Suprapubic skin (tissue), 4 donors: ENCODE data around the gene MAPK7. TPM values are rescaled to one million over a fixed set of nuclear protein-coding genes. Genes with fewer than 3 reads are reported as not detected.

Source experiments
- DNase-seq, 2 donors: peaks; one replicate each; pipeline ENCODE4 v3.0.0-alpha.2; 2019; ENCODE audit warnings: low spot score in 2 of 2
- H3K27ac ChIP-seq: fragments of 200-600 bp; sonication (generic); one replicate; pipeline ENCODE4 v1.5.1; 2019
- H3K27me3 ChIP-seq: fragments of 200-600 bp; sonication (generic); one replicate; pipeline ENCODE4 v1.5.1; 2019
- H3K36me3 ChIP-seq: fragments of 200-600 bp; sonication (generic); one replicate; pipeline ENCODE4 v1.5.1; 2019
- H3K4me1 ChIP-seq: fragments of 200-600 bp; sonication (generic); one replicate; pipeline ENCODE4 v1.5.1; 2019
- H3K4me3 ChIP-seq: fragments of 200-600 bp; sonication (generic); one replicate; pipeline ENCODE4 v1.5.1; 2019; ENCODE audit warnings: mild to moderate bottlenecking
- H3K9me3 ChIP-seq: fragments of 200-600 bp; sonication (generic); one replicate; pipeline ENCODE4 v1.5.1; 2019
- CTCF ChIP-seq, 2 donors: fragments of 200-600 bp in 1 of 2; fragments of 450-650 bp in 1 of 2; sonication (generic) in 1 of 2; IDR thresholded peaks; one replicate each; pipeline ENCODE4 v1.5.1; 2016 to 2019; ENCODE audit warnings: antibody characterized with exemption in 2 of 2, mild to moderate bottlenecking in 1 of 2, moderate library complexity in 1 of 2
- EP300 ChIP-seq: sonication (generic); formaldehyde crosslinking; IDR thresholded peaks from one replicate; pipeline ENCODE4 v1.6.1; 2017; ENCODE audit warnings: antibody characterized with exemption
- POLR2A ChIP-seq, 2 donors: fragments of 450-650 bp; IDR thresholded peaks; one replicate each; pipeline ENCODE4 v1.6.1; 2017; ENCODE audit warnings: antibody characterized with exemption in 2 of 2, mild to moderate bottlenecking in 2 of 2, moderate library complexity in 2 of 2
- POLR2AphosphoS5 ChIP-seq, 3 donors: sonication (generic); formaldehyde crosslinking; IDR thresholded peaks; one replicate each; pipeline ENCODE4 v1.6.1; 2017; ENCODE audit warnings: antibody characterized with exemption in 3 of 3
- WGBS: methylation state at CpG from one replicate; pipeline ENCODE4 v1.1.5; 2018; 5-methylcytosine and 5-hydroxymethylcytosine counted together
- total RNA-seq, 4 donors: library from RNA; depleted of rRNA; stranded (reverse); fragments of >200 nt; gene quantifications; one replicate each; pipeline ENCODE4 v1.1.0, GENCODE V29; 2016

MAPK7 gene
- total RNA-seq, 4 donors from 2014 or later, result 30.9 to 47.1 (median 43.6) TPM

DNA sequence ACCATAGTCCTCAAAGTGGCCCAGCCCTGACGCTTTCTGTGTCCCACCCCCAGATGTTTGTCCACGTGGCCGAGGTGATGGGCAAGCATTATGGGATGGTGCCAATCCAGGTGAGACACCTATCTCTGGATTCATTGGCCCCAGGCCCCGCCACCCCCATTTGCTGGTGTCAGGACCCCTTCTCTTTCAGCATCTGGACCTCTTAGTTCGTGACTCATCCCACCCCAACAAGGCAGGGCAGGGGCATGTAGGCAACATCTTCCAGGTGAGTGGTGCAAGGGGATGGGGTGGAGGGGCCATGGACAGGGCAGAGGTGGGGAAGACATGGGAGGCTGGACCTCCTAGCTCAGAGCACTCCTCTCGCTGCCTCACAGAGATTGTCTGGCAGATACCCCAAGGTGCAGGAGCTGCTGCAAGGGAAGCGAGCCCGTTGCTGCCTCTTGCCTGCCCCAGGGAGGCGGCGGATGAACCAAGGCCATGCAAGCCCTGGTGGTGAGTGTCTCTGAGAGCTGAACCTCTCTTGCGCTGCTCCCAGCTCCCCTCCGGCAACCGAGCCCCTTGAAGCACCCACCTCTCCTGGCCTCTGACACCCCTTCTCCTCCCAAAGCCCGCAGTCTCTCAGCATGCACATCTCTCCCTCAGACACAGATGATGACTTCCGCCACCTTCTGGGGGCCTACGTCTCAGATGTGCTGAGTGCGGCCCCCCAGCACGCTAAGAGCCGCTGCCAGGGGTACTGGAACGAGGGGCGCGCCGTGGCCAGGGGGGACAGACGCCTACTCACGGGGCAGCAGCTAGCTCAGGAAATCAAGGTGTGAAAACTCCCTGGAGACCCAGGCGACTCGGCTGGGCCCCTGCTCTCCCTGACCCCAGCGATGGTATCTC lies 36.3 kb downstream of the MAPK7 start:
- H3K36me3 ChIP-seq, result no peaks in the 10 kb centered on the region
- no peaks in the 10 kb centered on the region for H3K9me3 ChIP-seq
- no peaks in the 10 kb centered on the region for H3K27me3 ChIP-seq
- H3K27ac ChIP-seq, result no peak overlapping the region
- peaks cover 13% of the 10 kb centered on the region for H3K4me1 ChIP-seq
- no peak for DNase-seq
- WGBS, result 89% methylated on average over 26 of the region's 28 CpGs
- TF ChIP-seq POLR2A (IDR thresholded peaks at IDR 0.05) (no peak), POLR2AphosphoS5 (IDR thresholded peaks at IDR 0.05) (no peak), EP300 (no peak)
- H3K4me3 ChIP-seq, result no peak overlapping the region

DNA sequence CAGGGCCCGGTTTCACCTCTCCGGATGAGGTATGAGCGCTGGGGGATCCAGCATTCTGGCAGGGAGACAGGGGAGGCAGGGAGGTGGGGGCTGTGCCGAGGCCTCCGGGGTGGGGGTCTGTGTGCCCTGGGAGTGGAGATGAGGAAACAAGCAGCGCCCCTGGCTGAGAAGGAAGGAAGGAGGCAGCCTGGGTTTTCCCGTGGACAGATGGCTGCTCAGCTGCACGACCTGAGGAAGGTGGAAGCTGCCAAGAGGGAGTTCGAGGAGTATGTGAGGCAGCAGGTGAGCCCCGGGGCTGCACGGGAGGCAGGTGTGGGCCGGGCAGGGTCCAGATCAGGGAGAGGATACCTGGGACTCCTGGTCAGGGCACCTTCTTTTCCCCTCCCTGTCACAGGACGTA lies 37.0 kb downstream of the MAPK7 start:
- Histone ChIP-seq H3K27ac (no peak overlapping the region), H3K4me3 (no peak overlapping the region), H3K9me3 (no peaks in the 10 kb centered on the region), H3K36me3 (no peaks in the 10 kb centered on the region), H3K27me3 (no peaks in the 10 kb centered on the region), H3K4me1 (peaks cover 13% of the 10 kb centered on the region)
- TF ChIP-seq EP300 (no peak), POLR2AphosphoS5 (IDR thresholded peaks at IDR 0.05) (no peak), POLR2A (IDR thresholded peaks at IDR 0.05) (no peak), CTCF (IDR thresholded peaks at IDR 0.05) (no peak)
- whole genome bisulfite sequencing, result 81% methylated on average over 13 of the region's 13 CpGs
- no peak for DNase-seq

GRCh38 chr17:19415806-19416775 lies 37.8 kb downstream of the MAPK7 start:
- no peak for DNase-seq
- WGBS, result 91% methylated on average over 15 of the region's 18 CpGs

GRCh38 chr17:19417611-19418010 lies 39.3 kb downstream of the MAPK7 start:
- WGBS, result 38% methylated on average over 3 of the region's 3 CpGs
- H3K36me3 ChIP-seq, result no peaks in the 10 kb centered on the region
- no peak for DNase-seq
- H3K27ac ChIP-seq, result no peak overlapping the region
- peaks cover 13% of the 10 kb centered on the region for H3K4me1 ChIP-seq
- no peaks in the 10 kb centered on the region for H3K9me3 ChIP-seq
- no peak overlapping the region for H3K4me3 ChIP-seq
- TF ChIP-seq POLR2A (IDR thresholded peaks at IDR 0.05), result no peak
- no peak for TF ChIP-seq CTCF (IDR thresholded peaks at IDR 0.05)
- no peak for TF ChIP-seq POLR2AphosphoS5 (IDR thresholded peaks at IDR 0.05)
- no peak for TF ChIP-seq EP300
- H3K27me3 ChIP-seq, result no peaks in the 10 kb centered on the region

More at GRCh38 chr17:19415806-19416775, 37.8 kb downstream of the MAPK7 start:
- TF ChIP-seq POLR2AphosphoS5 (IDR thresholded peaks at IDR 0.05) (no peak), CTCF (IDR thresholded peaks at IDR 0.05) (no peak), EP300 (no peak)
- no peaks in the 10 kb centered on the region for H3K36me3 ChIP-seq
- H3K9me3 ChIP-seq, result no peaks in the 10 kb centered on the region
- no peak overlapping the region for H3K4me3 ChIP-seq
- H3K4me1 ChIP-seq, result peaks cover 13% of the 10 kb centered on the region
- no peaks in the 10 kb centered on the region for H3K27me3 ChIP-seq
- no peak overlapping the region for H3K27ac ChIP-seq

GRCh38 chr17:19418251-19418992 lies 40.1 kb downstream of the MAPK7 start:
- no peaks in the 10 kb centered on the region for H3K9me3 ChIP-seq
- no peak for DNase-seq
- peaks cover 13% of the 10 kb centered on the region for H3K4me1 ChIP-seq
- H3K4me3 ChIP-seq, result no peak overlapping the region
- H3K36me3 ChIP-seq, result no peaks in the 10 kb centered on the region
- H3K27me3 ChIP-seq, result no peaks in the 10 kb centered on the region
- WGBS, result 72% methylated on average over 6 of the region's 7 CpGs
- TF ChIP-seq POLR2A (IDR thresholded peaks at IDR 0.05), result no peak
- TF ChIP-seq CTCF (IDR thresholded peaks at IDR 0.05), result peak in 1 of 2 donors; percentile 10
- TF ChIP-seq POLR2AphosphoS5 (IDR thresholded peaks at IDR 0.05), result no peak
- no peak for TF ChIP-seq EP300
- H3K27ac ChIP-seq, result no peak overlapping the region
